ENCODE data around the gene CNOT4. TPM values are rescaled to one million over a fixed set of nuclear protein-coding genes. Genes with fewer than 3 reads are reported as not detected.
A peak's percentile ranks its signal among the peaks of the same experiment; 100 is the strongest.

Gene CNOT4
- total and polyA plus RNA-seq, 12 donors = 8.7 to 28.1 (median 16.8) TPM

DNA sequence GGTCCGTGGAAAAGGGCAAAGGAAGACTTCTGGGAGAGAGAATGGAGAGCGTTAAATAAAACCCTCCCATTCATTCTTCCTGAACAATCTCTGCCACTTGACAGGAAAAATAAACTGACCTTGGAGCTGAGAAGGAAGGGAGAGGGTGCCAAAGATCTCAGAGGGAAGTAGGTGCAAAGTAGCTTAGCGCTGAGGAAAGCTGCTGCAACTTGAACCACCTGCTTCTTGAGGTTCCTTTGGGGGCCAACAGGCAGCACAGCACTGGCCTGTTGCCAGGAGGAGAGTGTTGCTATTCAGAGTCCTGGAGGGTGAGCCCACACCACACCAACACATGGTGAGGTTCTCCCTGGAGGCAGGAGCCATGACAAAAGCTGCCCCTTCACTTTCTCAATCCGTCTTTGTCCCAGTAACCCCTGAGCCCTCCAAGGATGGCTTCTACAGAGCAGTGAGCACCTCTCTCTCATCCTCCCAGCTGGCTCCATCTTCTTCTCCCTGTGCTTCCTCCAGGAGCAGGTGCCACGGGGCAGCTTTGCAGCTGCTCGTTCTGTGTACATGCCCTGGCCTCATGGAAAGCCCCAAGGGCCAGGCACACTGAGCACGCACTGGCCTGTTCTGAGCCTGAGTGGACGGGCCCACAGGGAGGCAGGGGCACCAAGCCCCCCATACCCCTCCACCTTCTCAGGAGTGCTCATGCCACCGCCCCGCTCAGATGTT, 174.9 kb downstream of the CNOT4 start:
- whole genome bisulfite sequencing, 4 donors = 62 to 67% (median 65%) methylated on average over 8 to 10 of the region's 10 CpGs
- peak in 1 of 7 donors; percentile 52 for DNase-seq
- Histone ChIP-seq H3K9me3 (replicated peaks in 1 of 3) (no peaks in the 10 kb centered on the region), H3K27me3 (no peaks in the 10 kb centered on the region), H3K4me3 (no peak overlapping the region), H3K27ac (no peak overlapping the region), H3K36me3 (replicated peaks in 1 of 2) (no peaks in the 10 kb centered on the region), H3K4me1 (replicated peaks in 1 of 2) (no peaks in the 10 kb centered on the region)
- TF ChIP-seq POLR2A (IDR thresholded peaks at IDR 0.05) = no peak
- TF ChIP-seq, protein P1, sequence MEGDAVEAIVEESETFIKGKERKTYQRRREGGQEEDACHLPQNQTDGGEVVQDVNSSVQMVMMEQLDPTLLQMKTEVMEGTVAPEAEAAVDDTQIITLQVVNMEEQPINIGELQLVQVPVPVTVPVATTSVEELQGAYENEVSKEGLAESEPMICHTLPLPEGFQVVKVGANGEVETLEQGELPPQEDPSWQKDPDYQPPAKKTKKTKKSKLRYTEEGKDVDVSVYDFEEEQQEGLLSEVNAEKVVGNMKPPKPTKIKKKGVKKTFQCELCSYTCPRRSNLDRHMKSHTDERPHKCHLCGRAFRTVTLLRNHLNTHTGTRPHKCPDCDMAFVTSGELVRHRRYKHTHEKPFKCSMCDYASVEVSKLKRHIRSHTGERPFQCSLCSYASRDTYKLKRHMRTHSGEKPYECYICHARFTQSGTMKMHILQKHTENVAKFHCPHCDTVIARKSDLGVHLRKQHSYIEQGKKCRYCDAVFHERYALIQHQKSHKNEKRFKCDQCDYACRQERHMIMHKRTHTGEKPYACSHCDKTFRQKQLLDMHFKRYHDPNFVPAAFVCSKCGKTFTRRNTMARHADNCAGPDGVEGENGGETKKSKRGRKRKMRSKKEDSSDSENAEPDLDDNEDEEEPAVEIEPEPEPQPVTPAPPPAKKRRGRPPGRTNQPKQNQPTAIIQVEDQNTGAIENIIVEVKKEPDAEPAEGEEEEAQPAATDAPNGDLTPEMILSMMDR (IDR thresholded peaks at IDR 0.05) = no peak
- intact Hi-C loops (cut with DNase I) = no loop called here

DNA sequence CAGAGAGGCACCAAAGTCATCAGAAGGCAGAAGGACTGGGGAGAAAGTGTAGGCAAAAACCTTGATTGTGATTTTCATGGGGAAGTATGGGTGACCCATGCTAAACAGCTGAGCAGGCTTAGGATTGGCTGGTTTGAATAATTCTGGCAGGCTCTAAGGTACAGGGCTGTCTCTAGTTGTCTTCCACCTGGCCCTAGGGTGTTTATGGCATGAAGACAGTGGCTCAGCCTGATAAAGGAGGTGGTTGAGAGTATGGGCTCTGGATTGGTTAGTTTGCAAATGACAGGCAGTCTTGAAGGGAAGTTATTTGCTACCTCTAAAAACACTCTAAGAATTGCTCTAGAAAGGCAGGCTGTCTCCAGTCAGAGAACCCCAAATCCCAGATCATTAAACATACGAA, 176.0 kb downstream of the CNOT4 start:
- no peak for DNase-seq
- Histone ChIP-seq H3K9me3 (replicated peaks in 1 of 3) (no peaks in the 10 kb centered on the region), H3K36me3 (replicated peaks in 1 of 2) (no peaks in the 10 kb centered on the region), H3K27me3 (no peaks in the 10 kb centered on the region), H3K4me3 (no peak overlapping the region), H3K27ac (no peak overlapping the region), H3K4me1 (replicated peaks in 1 of 2) (no peaks in the 10 kb centered on the region)
- WGBS, 4 donors = 88 to 95% (median 91%) methylated on average over 1 of the region's 1 CpG
- intact Hi-C loops (cut with DNase I) = no loop called here
- TF ChIP-seq, protein P1 (IDR thresholded peaks at IDR 0.05) = no peak
- no peak for TF ChIP-seq POLR2A (IDR thresholded peaks at IDR 0.05)

DNA sequence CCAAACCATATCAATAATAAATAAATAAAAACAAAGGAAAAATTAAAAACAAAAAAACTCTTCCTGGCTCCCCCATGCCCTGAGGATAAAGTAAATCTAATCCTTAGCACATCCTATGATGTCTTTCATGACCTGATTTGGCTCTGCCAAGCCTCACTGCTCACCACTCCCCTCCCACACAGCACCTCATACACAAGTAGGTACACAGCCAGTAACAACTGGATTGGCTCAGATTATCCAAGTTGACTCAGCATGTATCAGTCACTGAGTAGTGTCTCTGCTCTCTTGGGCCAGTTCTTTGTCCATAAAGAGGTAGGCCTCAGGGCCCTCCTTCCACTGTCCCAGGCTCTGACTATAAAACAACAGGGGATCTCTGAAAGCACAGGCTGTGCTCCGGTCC, 176.7 kb downstream of the CNOT4 start:
- intact Hi-C loops (cut with DNase I) = no loop called here
- no peak for TF ChIP-seq POLR2A (IDR thresholded peaks at IDR 0.05)
- TF ChIP-seq, protein P1 (IDR thresholded peaks at IDR 0.05) = no peak
- Histone ChIP-seq H3K27ac (no peak overlapping the region), H3K4me3 (no peak overlapping the region), H3K9me3 (replicated peaks in 1 of 3) (no peaks in the 10 kb centered on the region), H3K36me3 (replicated peaks in 1 of 2) (no peaks in the 10 kb centered on the region), H3K4me1 (replicated peaks in 1 of 2) (no peaks in the 10 kb centered on the region), H3K27me3 (no peaks in the 10 kb centered on the region)
- peak in 1 of 7 donors; percentile 43 for DNase-seq
- WGBS, 4 donors = 67 to 91% (median 83%) methylated on average over 1 of the region's 1 CpG

DNA sequence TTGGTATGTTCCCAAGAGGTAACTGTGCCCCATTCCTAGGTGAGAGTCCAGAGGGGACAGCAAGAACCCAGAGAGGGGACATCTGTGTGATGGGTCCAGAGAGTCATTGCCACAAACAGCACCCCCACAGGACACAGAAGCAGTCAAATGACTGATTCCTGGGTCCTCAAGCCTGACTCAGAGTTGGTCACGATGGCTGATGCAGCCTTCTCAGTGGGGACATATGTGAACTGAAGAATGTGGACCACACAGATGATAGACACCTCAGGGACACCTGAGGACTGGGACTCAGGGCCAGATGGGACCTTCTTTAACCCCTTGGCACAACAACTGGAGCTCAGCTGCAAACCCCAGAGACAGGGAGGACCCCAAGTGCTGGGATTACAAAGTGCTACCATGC, 179.8 kb downstream of the CNOT4 start:
- Histone ChIP-seq H3K4me3 (no peak overlapping the region), H3K27me3 (no peaks in the 10 kb centered on the region), H3K9me3 (replicated peaks in 1 of 3) (no peaks in the 10 kb centered on the region), H3K27ac (no peak overlapping the region), H3K4me1 (replicated peaks in 1 of 2) (no peaks in the 10 kb centered on the region), H3K36me3 (replicated peaks in 1 of 2) (no peaks in the 10 kb centered on the region)
- TF ChIP-seq, protein P1 (IDR thresholded peaks at IDR 0.05) = no peak
- TF ChIP-seq POLR2A (IDR thresholded peaks at IDR 0.05) = no peak
- peak in 1 of 7 donors; percentile 24 for DNase-seq
- intact Hi-C loops (cut with DNase I) = no loop called here
- WGBS, 4 donors = 71 to 100% (median 88%) methylated on average over 1 of the region's 1 CpG

All from adrenal gland (tissue), 12 donors.